Daoy (cell line): ENCODE measurements around the gene TGIF2LX. TPM values are rescaled to one million over a fixed set of nuclear protein-coding genes. Genes with fewer than 3 reads are reported as not detected.
"Not testable (repeated sequence)": the region's sequence is repeated elsewhere in the genome, so short reads cannot be mapped to it uniquely, and the experiment has no call there.

Experiments used
- DNase-seq: peaks from one replicate; pipeline ENCODE4 v3.0.0-alpha.2; 2015; ENCODE audit warnings: low read depth
- total RNA-seq: library from RNA; depleted of rRNA; stranded (reverse); fragments of >200 nt; shearing (Covaris generic); gene quantifications from 2 replicates; pipeline ENCODE4 v1.2.3, GENCODE V29; 2014; rRNA removed

TGIF2LX gene
- total RNA-seq = 0.69 and 0.77 TPM in 2 replicates

- not testable (repeated sequence) for DNase-seq
Observed at GRCh38 chrX:89921665-89922064, at the start of gene TGIF2LX. Gene TGIF2LX (plus strand): TSS chrX:89921908. CDS start chrX:89922086, 178 bp downstream.

- peak; percentile 1 for DNase-seq
Observed at GRCh38 chrX:89922338-89922934, 728 bp downstream of the TGIF2LX start.

- DNase-seq = not testable (repeated sequence)
Observed at GRCh38 chrX:89943077-89943476, 21.4 kb downstream of the TGIF2LX start.

- DNase-seq = not testable (repeated sequence)
Observed at GRCh38 chrX:89965588-89965987, 43.9 kb downstream of the TGIF2LX start.
